Measurements from ENCODE around the gene GRIK4.

DNA sequence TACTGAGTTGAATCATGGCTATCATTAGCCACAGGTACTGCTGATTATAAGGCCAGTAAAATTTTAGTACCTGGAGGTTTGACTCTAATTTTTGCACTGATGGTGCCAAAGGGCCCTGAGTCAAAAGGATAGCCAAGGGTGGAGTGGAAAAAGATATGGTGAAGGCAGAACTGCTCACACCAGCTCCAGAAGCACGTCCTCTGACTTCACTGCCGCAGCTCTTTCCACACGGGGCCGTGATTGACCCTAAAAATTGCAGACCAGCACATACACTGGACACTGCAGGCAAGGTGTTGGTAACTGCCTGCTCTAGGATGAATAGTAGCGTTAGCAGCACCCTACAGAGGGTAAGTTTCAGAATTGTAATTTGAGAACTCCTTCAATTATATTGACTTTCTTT lies 25.4 kb upstream of the GRIK4 start:
- TF ChIP-seq, protein P1, sequence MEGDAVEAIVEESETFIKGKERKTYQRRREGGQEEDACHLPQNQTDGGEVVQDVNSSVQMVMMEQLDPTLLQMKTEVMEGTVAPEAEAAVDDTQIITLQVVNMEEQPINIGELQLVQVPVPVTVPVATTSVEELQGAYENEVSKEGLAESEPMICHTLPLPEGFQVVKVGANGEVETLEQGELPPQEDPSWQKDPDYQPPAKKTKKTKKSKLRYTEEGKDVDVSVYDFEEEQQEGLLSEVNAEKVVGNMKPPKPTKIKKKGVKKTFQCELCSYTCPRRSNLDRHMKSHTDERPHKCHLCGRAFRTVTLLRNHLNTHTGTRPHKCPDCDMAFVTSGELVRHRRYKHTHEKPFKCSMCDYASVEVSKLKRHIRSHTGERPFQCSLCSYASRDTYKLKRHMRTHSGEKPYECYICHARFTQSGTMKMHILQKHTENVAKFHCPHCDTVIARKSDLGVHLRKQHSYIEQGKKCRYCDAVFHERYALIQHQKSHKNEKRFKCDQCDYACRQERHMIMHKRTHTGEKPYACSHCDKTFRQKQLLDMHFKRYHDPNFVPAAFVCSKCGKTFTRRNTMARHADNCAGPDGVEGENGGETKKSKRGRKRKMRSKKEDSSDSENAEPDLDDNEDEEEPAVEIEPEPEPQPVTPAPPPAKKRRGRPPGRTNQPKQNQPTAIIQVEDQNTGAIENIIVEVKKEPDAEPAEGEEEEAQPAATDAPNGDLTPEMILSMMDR (IDR thresholded peaks at IDR 0.05; ENCODE audit: extremely low read depth in 1 of 2, insufficient read depth in 1 of 2, low read depth in 1 of 2, low read length in 2 of 2) = no peak
- TF ChIP-seq POLR2A (IDR thresholded peaks at IDR 0.05; ENCODE audit: low read depth, low read length) = no peak
- no peak for TF ChIP-seq POLR2AphosphoS5 (IDR thresholded peaks at IDR 0.05; ENCODE audit: insufficient read depth, low read depth, low read length)
- TF ChIP-seq, protein P2, sequence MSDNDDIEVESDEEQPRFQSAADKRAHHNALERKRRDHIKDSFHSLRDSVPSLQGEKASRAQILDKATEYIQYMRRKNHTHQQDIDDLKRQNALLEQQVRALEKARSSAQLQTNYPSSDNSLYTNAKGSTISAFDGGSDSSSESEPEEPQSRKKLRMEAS (IDR thresholded peaks at IDR 0.05; ENCODE audit: insufficient read depth, insufficient read length) = no peak
- TF ChIP-seq EZH2 (IDR thresholded peaks at IDR 0.05; ENCODE audit: borderline replicate concordance, low read depth, low read length, severe bottlenecking) = no peak
- no peak for TF ChIP-seq JUN (IDR thresholded peaks at IDR 0.05; ENCODE audit: borderline replicate concordance, insufficient read depth, insufficient read length, low read depth)
- no peak for TF ChIP-seq FOS (IDR thresholded peaks at IDR 0.05; ENCODE audit: borderline replicate concordance, insufficient read depth, low read length)
- no peak for TF ChIP-seq MYC (IDR thresholded peaks at IDR 0.05; ENCODE audit: low read depth, low read length)
